ENCODE measurements around the gene TBC1D22A. TPM values are rescaled to one million over a fixed set of nuclear protein-coding genes. Genes with fewer than 3 reads are reported as not detected.

Gene TBC1D22A
- polyA plus RNA-seq, 1 donor (not counting 4 experiments of a cell fraction or from before 2014, with no cell fraction given) = 20.9 TPM

DNA sequence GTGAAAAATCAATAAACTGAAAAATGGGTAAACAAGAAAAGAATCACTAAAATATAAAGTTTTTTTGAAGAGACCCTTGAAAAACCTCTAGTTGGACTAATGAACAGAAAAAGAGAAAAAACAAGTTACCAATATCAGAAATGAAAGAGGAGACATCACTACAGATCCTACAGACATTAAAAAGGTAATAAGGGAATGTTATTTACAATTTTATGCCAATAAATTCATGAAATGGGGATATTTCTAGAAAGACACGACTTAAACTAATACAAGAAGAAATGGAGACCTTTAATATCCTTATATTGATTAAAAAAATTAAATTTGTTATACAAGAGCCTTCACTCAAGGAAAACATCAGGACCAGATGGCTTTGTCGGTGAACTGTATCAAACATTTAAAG is 109.4 kb downstream of the TBC1D22A start:
- TF ChIP-seq CTCF (optimal IDR thresholded peaks at IDR 0.05 in 1 of 3, IDR thresholded peaks at IDR 0.05 in 1 of 3, conservative IDR thresholded peaks at IDR 0.05 in 1 of 3; ENCODE audit: extremely low read depth in 1 of 3, insufficient read depth in 2 of 3, low read length in 3 of 3) (no peak), EZH2 (IDR thresholded peaks at IDR 0.05; ENCODE audit: low read length) (no peak)
- FAIRE-seq = no peak

DNA sequence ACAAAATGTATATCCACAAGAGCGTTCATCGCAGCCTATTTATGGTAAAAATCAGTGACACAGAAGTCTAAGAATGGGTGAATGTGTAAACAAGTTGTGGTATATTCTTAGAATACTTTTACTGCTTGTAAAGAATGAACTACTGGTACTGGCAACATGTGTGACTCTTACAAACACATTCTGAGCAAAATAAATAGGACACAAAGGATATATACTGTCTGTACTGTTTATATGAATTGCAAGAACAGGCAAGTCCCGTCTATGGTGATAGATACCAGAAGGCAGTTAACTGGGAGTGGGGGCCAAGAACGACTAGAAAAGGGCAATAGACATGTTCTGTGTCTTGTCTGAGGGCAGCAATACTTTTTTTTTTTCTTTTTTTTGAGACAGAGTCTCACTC is 112.6 kb downstream of the TBC1D22A start:
- H3K4me1 ChIP-seq (ENCODE audit: control insufficient read depth, extremely low read depth, insufficient read depth, low read length) = no peaks in the 10 kb centered on the region
- H3K9ac ChIP-seq (ENCODE audit: control insufficient read depth, extremely low read depth, insufficient read depth, low read length) = no peak overlapping the region
- H4K20me1 ChIP-seq (ENCODE audit: control insufficient read depth, extremely low read depth, insufficient read depth, low read length) = no peaks in the 10 kb centered on the region
- H3K27me3 ChIP-seq (ENCODE audit: control insufficient read depth, extremely low read depth, insufficient read depth, low read length) = no peaks in the 10 kb centered on the region
- H3K4me2 ChIP-seq (ENCODE audit: control insufficient read depth, extremely low read depth, insufficient read depth, low read depth, low read length) = no peak overlapping the region
- H3K9me1 ChIP-seq (ENCODE audit: control insufficient read depth, extremely low read depth, insufficient read depth, low read length) = no peaks in the 10 kb centered on the region
- H3K36me3 ChIP-seq (ENCODE audit: control insufficient read depth in 2 of 2, extremely low read depth in 1 of 2, insufficient read depth in 2 of 2, low read length in 2 of 2) = peaks cover 1 to 5% of the 10 kb centered on the region in 2 experiments
- TF ChIP-seq CTCF (optimal IDR thresholded peaks at IDR 0.05 in 1 of 3, IDR thresholded peaks at IDR 0.05 in 1 of 3, conservative IDR thresholded peaks at IDR 0.05 in 1 of 3; ENCODE audit: extremely low read depth in 1 of 3, insufficient read depth in 2 of 3, low read length in 3 of 3) (no peak), EZH2 (IDR thresholded peaks at IDR 0.05; ENCODE audit: low read length) (no peak)
- no peak overlapping the region for H3K27ac ChIP-seq (ENCODE audit: control insufficient read depth, insufficient read depth, low read length)
- no peak overlapping the region for H3K4me3 ChIP-seq (ENCODE audit: control insufficient read depth in 2 of 3, extremely low read depth in 1 of 3, insufficient read depth in 2 of 3, low read depth in 1 of 3, low read length in 3 of 3)
- DNase-seq (ENCODE audit: low read depth, low spot score) = no peak
- no peak for FAIRE-seq
- no peaks in the 10 kb centered on the region for H3K9me3 ChIP-seq (ENCODE audit: control insufficient read depth, low read depth, low read length)
- H2AFZ ChIP-seq (ENCODE audit: control insufficient read depth, low read length) = no peak overlapping the region
- H3K79me2 ChIP-seq (ENCODE audit: control insufficient read depth, insufficient read depth, low read length) = peaks cover 12% of the 10 kb centered on the region
- dilution Hi-C loops (cut with MboI; ENCODE audit: extremely low pct_ligation_motif_present, low sequenced_read_pairs) = no loop called here

More for the DNA sequence above, 109.4 kb downstream of the TBC1D22A start:
- H4K20me1 ChIP-seq (ENCODE audit: control insufficient read depth, extremely low read depth, insufficient read depth, low read length) = no peaks in the 10 kb centered on the region
- DNase-seq (ENCODE audit: low read depth, low spot score) = no peak
- no peak overlapping the region for H3K27ac ChIP-seq (ENCODE audit: control insufficient read depth, insufficient read depth, low read length)
- H2AFZ ChIP-seq (ENCODE audit: control insufficient read depth, low read length) = no peak overlapping the region
- H3K36me3 ChIP-seq (ENCODE audit: control insufficient read depth in 2 of 2, extremely low read depth in 1 of 2, insufficient read depth in 2 of 2, low read length in 2 of 2) = no peaks in the 10 kb centered on the region
- no peaks in the 10 kb centered on the region for H3K9me1 ChIP-seq (ENCODE audit: control insufficient read depth, extremely low read depth, insufficient read depth, low read length)
- H3K4me3 ChIP-seq (ENCODE audit: control insufficient read depth in 2 of 3, extremely low read depth in 1 of 3, insufficient read depth in 2 of 3, low read depth in 1 of 3, low read length in 3 of 3) = no peak overlapping the region
- H3K4me1 ChIP-seq (ENCODE audit: control insufficient read depth, extremely low read depth, insufficient read depth, low read length) = peaks cover 11% of the 10 kb centered on the region
- no peaks in the 10 kb centered on the region for H3K9me3 ChIP-seq (ENCODE audit: control insufficient read depth, low read depth, low read length)
- H3K9ac ChIP-seq (ENCODE audit: control insufficient read depth, extremely low read depth, insufficient read depth, low read length) = no peak overlapping the region
- dilution Hi-C loops (cut with MboI; ENCODE audit: extremely low pct_ligation_motif_present, low sequenced_read_pairs) = no loop called here
- peaks cover 34% of the 10 kb centered on the region for H3K79me2 ChIP-seq (ENCODE audit: control insufficient read depth, insufficient read depth, low read length)
- no peaks in the 10 kb centered on the region for H3K27me3 ChIP-seq (ENCODE audit: control insufficient read depth, extremely low read depth, insufficient read depth, low read length)
- no peak overlapping the region for H3K4me2 ChIP-seq (ENCODE audit: control insufficient read depth, extremely low read depth, insufficient read depth, low read depth, low read length)

Measured in keratinocyte (primary cell).